ENCODE data around the gene C4orf54.

The C4orf54 gene

DNA sequence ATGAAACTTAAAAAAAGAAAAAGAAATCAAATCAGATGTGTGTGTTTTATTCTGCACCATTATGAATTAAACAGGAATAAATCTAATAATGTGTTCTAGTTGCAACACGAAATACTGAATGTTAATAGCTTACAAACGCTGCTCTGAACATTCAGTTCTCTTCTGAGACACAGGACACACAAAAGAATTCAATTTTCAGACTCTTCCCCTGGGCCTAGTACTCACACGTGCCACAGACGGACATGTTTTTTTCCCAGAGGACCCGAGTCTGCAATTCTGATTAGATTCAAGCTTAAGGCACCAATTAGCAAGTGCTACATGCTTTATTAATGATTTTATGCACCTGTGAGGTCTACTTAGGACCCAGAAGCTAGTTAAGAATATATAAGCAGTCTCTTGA is 20.5 kb downstream of the C4orf54 start:
- DNase-seq (ENCODE audit: insufficient read length, low spot score) (no peak), FAIRE-seq (no peak)
- TF ChIP-seq, protein P1, sequence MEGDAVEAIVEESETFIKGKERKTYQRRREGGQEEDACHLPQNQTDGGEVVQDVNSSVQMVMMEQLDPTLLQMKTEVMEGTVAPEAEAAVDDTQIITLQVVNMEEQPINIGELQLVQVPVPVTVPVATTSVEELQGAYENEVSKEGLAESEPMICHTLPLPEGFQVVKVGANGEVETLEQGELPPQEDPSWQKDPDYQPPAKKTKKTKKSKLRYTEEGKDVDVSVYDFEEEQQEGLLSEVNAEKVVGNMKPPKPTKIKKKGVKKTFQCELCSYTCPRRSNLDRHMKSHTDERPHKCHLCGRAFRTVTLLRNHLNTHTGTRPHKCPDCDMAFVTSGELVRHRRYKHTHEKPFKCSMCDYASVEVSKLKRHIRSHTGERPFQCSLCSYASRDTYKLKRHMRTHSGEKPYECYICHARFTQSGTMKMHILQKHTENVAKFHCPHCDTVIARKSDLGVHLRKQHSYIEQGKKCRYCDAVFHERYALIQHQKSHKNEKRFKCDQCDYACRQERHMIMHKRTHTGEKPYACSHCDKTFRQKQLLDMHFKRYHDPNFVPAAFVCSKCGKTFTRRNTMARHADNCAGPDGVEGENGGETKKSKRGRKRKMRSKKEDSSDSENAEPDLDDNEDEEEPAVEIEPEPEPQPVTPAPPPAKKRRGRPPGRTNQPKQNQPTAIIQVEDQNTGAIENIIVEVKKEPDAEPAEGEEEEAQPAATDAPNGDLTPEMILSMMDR (IDR thresholded peaks at IDR 0.05; ENCODE audit: insufficient read depth, missing control alignments) = no peak

DNA sequence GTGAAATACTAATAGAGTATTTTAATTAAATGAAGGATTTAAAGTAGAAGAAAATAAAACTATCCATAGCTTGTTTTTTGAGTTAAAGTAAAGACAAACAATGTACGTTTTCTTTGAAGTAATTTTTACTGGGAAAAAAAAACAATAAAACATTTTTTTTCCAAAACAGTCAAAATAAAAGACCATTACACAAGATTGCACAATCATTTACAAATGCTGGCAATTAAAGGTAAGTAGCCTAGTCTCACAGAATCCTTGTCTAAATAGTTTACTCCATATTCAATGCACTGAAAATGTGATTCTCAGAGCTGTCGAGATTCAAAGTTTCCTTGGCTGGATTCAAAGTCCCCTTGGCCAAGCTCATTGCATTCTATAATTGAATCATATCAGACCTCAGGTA is 21.2 kb downstream of the C4orf54 start:
- DNase-seq (ENCODE audit: insufficient read length, low spot score) = no peak
- TF ChIP-seq, protein P1 (IDR thresholded peaks at IDR 0.05; ENCODE audit: insufficient read depth, missing control alignments) = no peak
- FAIRE-seq = no peak

DNA sequence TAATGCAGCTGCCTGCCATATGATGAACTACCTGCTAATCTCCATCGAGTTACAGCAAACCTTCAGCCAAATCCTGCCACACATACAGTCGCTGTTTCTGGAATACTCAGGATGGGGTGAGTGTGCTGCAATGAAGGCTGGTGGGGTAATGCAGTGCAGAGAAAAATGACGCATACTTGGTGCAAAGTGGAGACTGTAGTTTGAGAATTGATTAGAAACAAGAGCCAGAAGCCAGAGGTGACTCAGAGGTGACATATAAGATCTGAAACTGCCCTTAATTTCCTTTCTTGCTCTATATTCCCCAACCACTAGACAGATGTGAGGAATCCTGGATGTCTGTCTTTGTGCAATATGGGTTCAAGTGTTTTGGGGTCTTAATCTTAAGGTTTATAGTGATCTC is 22.0 kb downstream of the C4orf54 start:
- TF ChIP-seq, protein P1 (IDR thresholded peaks at IDR 0.05; ENCODE audit: insufficient read depth, missing control alignments) = no peak
- DNase-seq (ENCODE audit: insufficient read length, low spot score) (no peak), FAIRE-seq (no peak)

DNA sequence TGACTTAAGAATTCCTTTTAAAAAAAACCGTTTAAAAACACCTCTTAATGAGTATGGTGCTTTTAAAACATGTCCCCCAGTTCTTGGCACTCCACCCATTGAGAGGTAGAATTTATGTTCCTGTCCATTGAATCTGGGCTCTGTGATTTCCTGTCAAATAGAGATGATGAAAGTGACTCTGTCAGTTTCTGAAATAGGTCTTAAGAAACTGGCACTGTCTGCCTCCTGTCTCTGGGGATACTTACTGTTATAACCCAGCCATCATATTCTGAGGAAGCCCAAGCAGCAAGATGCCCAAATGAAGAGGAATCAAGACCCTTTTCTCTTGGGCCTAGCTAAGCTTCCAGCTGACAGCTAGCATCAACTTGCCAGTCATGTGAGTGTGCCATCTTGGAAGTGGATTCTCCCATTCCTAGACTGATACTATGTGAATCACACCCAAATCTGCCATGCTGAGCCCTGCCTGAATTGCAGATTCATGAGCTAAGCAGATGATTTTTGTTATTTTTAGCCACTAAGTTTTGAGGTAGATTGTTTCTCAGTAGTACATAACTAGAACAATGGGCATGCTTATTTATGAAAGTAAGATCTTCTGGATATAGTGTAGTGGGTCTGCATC is 22.8 kb downstream of the C4orf54 start:
- TF ChIP-seq, protein P1 (IDR thresholded peaks at IDR 0.05; ENCODE audit: insufficient read depth, missing control alignments) = no peak
- DNase-seq (ENCODE audit: insufficient read length, low spot score) = no peak
- no peak for FAIRE-seq

DNA sequence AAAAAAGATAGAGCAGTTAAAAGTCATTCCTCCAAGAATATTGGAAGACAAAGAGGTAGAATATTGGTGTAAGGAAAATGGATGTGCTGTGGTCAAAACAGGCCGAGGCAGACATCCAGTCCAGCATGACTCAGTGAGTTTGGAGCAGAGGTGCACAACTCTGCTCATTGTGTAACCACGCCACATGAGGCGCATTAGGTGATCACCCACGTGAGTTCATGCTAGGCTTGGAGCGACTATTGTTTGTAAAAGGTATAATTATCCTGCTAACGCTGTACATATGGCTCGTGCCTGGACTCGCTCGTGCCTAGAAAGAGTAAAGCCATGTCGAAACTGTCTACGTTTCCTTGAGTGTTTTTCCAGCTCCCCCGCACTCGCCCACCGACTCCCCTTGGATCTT is 23.9 kb downstream of the C4orf54 start:
- FAIRE-seq (no peak), DNase-seq (ENCODE audit: insufficient read length, low spot score) (no peak)
- TF ChIP-seq, protein P1 (IDR thresholded peaks at IDR 0.05; ENCODE audit: insufficient read depth, missing control alignments) = no peak

DNA sequence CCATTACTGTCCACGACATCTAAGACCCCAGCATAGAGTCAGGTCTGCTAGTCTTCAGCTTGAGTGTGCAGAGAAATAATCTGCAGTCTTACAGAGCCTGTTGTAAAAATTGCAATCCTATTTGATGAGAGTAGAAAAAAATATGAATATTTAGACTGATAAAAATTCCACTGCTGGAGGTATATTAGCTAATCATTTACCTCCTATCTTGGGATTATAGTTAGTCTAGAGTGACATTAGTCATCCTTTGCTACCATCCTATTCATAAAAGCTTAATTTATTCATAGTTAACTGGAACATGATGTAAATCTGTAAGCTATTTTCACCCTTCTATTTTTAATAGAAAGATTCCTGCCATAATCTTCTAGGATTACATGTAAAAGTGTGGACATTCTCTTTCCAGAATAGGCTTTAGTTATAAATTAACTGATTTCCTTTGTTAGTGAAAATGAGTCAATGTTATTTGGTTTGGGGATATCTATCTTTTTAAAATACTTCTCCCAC is 26.7 kb downstream of the C4orf54 start:
- DNase-seq (ENCODE audit: insufficient read length, low spot score) = no peak
- FAIRE-seq = no peak
- TF ChIP-seq, protein P1 (IDR thresholded peaks at IDR 0.05; ENCODE audit: insufficient read depth, missing control alignments) = no peak

DNA sequence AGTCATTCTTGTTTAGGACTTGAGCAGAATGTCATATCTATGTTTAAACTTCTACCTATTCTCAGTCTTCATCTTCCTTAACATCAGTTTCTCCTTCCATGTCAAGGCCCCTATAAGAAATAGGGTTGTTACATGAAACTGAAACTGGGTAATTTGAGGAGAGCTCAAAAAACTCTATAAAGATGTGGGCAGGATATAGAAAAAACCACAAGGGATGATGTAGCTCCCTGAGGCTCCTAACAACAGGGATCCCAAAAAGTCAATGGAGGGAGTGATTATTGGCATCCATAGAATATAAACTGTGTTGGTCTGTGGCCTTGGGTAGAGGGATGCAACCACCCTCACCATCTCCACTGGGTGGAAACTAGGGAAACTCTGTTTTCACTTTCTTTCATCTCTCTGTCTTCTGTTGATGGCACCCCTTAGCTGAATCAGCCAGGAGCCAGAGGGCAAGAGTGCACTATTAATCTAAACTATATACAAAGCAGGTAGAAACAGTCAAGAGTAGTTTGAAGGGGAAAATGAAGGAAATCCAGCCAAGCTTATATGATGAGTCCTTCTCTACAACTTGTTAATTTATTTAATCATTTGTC is 27.6 kb downstream of the C4orf54 start:
- TF ChIP-seq, protein P1 (IDR thresholded peaks at IDR 0.05; ENCODE audit: insufficient read depth, missing control alignments) = no peak
- FAIRE-seq = no peak
- no peak for DNase-seq (ENCODE audit: insufficient read length, low spot score)
